Chondrocyte (in vitro differentiated cells): ENCODE data around the gene VPS35L. TPM values are rescaled to one million over a fixed set of nuclear protein-coding genes. Genes with fewer than 3 reads are reported as not detected.

Experiments used
- DNase-seq: peaks from one replicate; pipeline ENCODE4 v3.0.0; 2021; ENCODE audit warnings: mixed read lengths, low spot score
- H3K27ac Mint-ChIP-seq: one replicate; pipeline ENCODE4 v1.8.0; 2021; ENCODE audit warnings: mild to moderate bottlenecking, moderate library complexity, mixed read lengths; ENCODE audit not compliant: unreplicated experiment
- H3K27me3 Mint-ChIP-seq: 2 replicates; pipeline ENCODE4 v1.8.0; 2021; ENCODE audit warnings: low read depth, mixed read lengths
- H3K36me3 Mint-ChIP-seq: 2 replicates; pipeline ENCODE4 v1.8.0; 2021; ENCODE audit warnings: low read depth, mixed read lengths
- H3K4me1 Mint-ChIP-seq: 2 replicates; pipeline ENCODE4 v1.8.0; 2021; ENCODE audit warnings: low read depth, mild to moderate bottlenecking, mixed read lengths
- H3K4me3 Mint-ChIP-seq: one replicate; pipeline ENCODE4 v1.8.0; 2021; ENCODE audit warnings: mild to moderate bottlenecking, moderate library complexity, mixed read lengths; ENCODE audit not compliant: unreplicated experiment
- H3K9me3 Mint-ChIP-seq: 2 replicates; pipeline ENCODE4 v1.8.0; 2021; ENCODE audit warnings: low read depth, mixed read lengths
- total RNA-seq: library from RNA; stranded (reverse); gene quantifications from 3 replicates; pipeline ENCODE4 v1.2.1, GENCODE V29; 2021
- TF ChIP-seq, protein P1 (sequence below): fragments of 200-600 bp; sonication (generic); IDR thresholded peaks from 2 replicates; pipeline ENCODE4 v1.5.0; 2021; ENCODE audit warnings: antibody characterized with exemption, mild to moderate bottlenecking, moderate library complexity

Gene VPS35L
- total RNA-seq, 1 donor from 2014 or later: 68.7 TPM

DNA sequence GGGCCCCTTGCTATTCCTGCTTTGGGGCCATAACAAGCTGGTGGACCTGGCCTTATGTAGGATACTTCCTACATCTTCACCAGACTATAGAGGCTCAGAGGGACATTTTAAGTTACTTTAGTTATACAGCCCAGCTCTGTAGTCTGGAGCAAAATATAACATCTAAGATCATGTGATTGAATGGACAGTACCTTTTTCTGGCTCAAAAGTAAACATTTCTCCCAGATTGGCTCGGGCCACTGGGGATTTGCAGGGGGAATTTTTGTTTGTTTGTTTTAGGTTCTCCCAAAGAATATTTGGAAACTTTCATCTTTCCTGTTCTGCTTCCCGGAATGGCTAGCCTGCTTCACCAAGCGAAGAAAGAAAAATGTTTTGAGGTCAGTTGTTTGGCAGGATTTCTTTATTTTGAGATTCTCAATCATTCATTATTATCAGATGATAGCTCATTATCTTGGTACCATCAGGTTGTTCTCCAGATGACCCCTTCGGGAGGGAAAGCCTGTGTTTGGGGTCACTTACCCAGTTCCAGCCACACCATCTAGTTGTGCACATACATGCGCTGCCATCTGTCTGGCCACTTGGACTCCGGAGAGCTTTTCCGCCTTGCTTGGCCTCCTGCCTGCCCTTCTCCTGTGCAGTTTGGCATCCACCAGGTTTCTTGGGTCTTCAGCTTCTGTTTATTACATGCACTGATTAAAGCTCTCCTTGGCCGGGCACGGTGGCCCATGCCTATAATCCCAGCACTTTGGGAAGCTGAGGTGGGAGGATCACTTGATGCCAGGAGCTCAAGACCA, 179.8 kb downstream of the VPS35L start:
- Mint-ChIP-seq H3K27me3 (no peaks in the 10 kb centered on the region), H3K36me3 (peaks cover 3% of the 10 kb centered on the region), H3K9me3 (no peaks in the 10 kb centered on the region), H3K4me1 (peaks cover 7% of the 10 kb centered on the region), H3K27ac (no peak overlapping the region), H3K4me3 (no peak overlapping the region)
- TF ChIP-seq, protein P1, sequence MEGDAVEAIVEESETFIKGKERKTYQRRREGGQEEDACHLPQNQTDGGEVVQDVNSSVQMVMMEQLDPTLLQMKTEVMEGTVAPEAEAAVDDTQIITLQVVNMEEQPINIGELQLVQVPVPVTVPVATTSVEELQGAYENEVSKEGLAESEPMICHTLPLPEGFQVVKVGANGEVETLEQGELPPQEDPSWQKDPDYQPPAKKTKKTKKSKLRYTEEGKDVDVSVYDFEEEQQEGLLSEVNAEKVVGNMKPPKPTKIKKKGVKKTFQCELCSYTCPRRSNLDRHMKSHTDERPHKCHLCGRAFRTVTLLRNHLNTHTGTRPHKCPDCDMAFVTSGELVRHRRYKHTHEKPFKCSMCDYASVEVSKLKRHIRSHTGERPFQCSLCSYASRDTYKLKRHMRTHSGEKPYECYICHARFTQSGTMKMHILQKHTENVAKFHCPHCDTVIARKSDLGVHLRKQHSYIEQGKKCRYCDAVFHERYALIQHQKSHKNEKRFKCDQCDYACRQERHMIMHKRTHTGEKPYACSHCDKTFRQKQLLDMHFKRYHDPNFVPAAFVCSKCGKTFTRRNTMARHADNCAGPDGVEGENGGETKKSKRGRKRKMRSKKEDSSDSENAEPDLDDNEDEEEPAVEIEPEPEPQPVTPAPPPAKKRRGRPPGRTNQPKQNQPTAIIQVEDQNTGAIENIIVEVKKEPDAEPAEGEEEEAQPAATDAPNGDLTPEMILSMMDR: no peak
- no peak for DNase-seq

DNA sequence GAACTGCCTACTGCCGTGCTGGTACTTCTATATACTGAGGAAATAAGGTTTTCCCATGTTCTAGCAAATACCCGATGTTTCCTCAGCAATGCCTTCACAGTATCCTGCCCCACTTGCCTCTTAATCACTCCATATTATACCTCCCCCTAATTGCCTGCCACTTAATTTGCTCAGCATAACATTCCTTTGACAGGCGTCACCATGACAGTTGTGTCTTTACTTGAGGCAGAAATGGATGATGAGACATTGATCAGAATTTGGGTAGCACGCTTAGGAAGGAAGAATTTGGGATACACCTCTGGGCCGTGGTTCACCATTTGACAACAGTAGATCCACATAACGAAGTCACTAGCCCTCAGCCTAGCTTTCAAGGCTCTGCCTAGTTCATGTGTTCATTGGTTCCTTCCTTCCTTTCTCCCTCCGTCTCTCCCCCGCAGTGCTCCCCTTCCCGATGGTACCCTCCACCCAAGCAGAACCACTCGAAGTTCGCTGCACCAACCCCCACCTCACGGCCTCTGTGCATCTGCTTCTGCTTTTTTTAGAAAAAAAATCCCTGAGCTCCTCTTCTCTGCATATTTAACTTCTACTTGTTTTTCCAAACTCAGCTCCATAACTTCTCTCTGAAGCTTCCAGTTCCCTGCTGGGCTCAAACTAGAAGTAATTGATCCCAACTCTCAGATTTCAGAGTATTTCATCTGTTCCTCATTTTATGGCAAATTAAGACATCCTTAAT, 182.0 kb downstream of the VPS35L start:
- Mint-ChIP-seq H3K4me1 (peaks cover 7% of the 10 kb centered on the region), H3K4me3 (no peak overlapping the region), H3K36me3 (no peaks in the 10 kb centered on the region), H3K27ac (no peak overlapping the region), H3K27me3 (no peaks in the 10 kb centered on the region), H3K9me3 (no peaks in the 10 kb centered on the region)
- no peak for DNase-seq
- TF ChIP-seq, protein P1: no peak

DNA sequence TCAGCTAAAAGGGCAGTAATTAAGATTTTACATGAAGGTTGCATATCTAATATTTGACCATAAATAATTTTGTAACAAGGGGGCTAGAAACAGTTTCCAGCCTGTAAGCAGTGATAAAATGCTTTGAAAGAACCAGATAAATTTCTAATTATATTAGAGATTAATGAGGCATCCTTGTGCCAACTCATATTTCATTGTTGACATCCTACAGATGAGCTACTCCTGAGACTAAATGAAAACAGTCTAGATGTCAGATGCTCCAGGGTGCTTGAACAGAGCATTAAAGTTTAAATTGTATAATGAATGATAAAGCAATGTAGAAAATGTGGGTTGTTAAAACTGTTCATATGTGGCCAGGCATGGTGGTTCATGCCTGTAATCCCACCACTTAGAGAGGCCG, 185.9 kb downstream of the VPS35L start:
- H3K9me3 Mint-ChIP-seq: no peaks in the 10 kb centered on the region
- H3K36me3 Mint-ChIP-seq: no peaks in the 10 kb centered on the region
- no peak overlapping the region for H3K4me3 Mint-ChIP-seq
- no peak for DNase-seq
- H3K27ac Mint-ChIP-seq: no peak overlapping the region
- H3K27me3 Mint-ChIP-seq: no peaks in the 10 kb centered on the region
- TF ChIP-seq, protein P1: no peak
- no peaks in the 10 kb centered on the region for H3K4me1 Mint-ChIP-seq

DNA sequence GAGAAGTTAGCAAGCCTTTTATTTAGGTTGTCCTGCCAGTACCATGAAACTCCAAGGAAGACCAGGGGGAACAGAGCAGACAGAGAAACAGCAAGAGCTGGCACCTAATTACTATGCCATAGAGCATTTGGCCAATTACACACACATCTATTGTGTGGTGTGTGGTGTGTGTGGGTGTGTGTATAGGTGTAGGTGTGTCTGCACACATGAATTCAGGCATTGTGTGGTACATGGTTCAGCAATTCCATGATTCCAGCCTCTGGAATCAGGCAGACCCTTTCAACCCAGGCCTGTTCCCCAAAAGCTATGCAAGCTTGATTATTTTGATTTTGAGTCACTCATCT, 188.3 kb downstream of the VPS35L start:
- Mint-ChIP-seq H3K27ac (no peak overlapping the region), H3K4me1 (peaks cover 5% of the 10 kb centered on the region)

DNA sequence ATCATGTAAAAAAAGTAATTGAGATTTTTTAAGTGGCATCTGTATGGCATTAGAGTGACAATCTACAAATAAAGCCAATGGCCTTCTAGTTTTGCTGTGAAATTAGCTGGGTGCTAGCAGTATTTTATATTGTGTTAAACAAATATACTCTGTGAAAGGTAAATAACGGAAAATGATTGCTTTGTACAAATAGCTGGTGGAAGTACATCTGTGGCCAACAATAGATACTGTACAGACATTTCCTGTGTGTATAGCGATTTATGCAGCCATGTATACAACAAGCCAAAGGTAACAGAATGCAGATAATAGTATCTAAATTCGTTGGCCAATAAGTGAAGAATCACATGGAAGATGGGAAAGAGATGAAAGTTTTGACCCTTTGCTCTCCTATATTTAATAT, 189.2 kb downstream of the VPS35L start:
- Mint-ChIP-seq H3K4me3 (no peak overlapping the region), H3K27me3 (no peaks in the 10 kb centered on the region), H3K36me3 (no peaks in the 10 kb centered on the region), H3K9me3 (no peaks in the 10 kb centered on the region), H3K4me1 (peaks cover 14% of the 10 kb centered on the region), H3K27ac (no peak overlapping the region)
- no peak for DNase-seq
- TF ChIP-seq, protein P1: no peak

More for the DNA sequence above, 188.3 kb downstream of the VPS35L start:
- no peaks in the 10 kb centered on the region for H3K36me3 Mint-ChIP-seq
- TF ChIP-seq, protein P1: no peak
- no peak for DNase-seq
- no peaks in the 10 kb centered on the region for H3K9me3 Mint-ChIP-seq
- H3K4me3 Mint-ChIP-seq: no peak overlapping the region
- H3K27me3 Mint-ChIP-seq: no peaks in the 10 kb centered on the region
